HK-2 (cell line): ENCODE data around the gene FAM227A.
"Not testable (repeated sequence)": the region's sequence is repeated elsewhere in the genome, so short reads cannot be mapped to it uniquely, and the experiment has no call there.

Experiments
- DNase-seq: peaks from one replicate; pipeline ENCODE4 v3.0.0-alpha.2; 2018; ENCODE audit not compliant: unreplicated experiment

The FAM227A gene

GRCh38 chr22:38611559-38611958, 44.6 kb downstream of the FAM227A start:
- no peak for DNase-seq

GRCh38 chr22:38610234-38610633, 46.0 kb downstream of the FAM227A start:
- DNase-seq = no peak

DNA sequence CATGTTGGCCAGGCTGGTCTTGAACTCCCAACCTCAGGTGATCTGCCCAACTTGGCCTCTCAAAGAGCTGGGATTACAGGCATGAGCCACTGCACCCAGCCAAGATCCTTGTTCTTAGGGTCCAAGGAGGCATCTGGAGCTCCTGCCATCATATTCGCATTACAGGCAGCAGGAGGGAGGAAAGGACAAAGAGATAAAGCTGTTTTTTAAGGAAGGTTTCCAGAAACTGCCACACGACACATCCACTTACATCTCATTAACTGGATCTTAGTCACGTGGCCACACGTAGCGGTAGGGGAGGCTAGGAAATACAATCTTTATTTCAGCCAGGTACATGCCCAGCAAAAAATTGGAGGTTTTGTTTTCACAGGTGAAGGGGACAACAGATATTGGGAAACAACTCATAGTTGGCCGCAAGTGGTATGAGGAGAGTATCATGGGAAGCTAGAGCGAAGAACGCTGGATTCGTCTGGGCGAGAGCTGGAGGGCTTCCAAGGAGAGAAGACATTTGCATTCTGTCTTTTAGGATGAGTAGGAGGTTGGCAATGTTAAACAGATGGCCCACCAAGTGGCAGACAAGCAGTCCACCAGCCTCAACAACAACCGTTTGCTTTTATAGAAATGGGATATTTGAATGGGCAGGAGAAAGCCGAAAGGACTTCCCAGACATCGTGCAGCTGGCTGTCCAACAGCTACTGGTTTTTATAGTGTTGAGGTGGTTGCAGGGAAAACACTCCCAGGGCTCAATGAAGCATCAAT, 47.0 kb downstream of the FAM227A start:
- DNase-seq = no peak

GRCh38 chr22:38607680-38608079, 48.5 kb downstream of the FAM227A start:
- no peak for DNase-seq

GRCh38 chr22:38602166-38602565, 54.0 kb downstream of the FAM227A start:
- no peak for DNase-seq

DNA sequence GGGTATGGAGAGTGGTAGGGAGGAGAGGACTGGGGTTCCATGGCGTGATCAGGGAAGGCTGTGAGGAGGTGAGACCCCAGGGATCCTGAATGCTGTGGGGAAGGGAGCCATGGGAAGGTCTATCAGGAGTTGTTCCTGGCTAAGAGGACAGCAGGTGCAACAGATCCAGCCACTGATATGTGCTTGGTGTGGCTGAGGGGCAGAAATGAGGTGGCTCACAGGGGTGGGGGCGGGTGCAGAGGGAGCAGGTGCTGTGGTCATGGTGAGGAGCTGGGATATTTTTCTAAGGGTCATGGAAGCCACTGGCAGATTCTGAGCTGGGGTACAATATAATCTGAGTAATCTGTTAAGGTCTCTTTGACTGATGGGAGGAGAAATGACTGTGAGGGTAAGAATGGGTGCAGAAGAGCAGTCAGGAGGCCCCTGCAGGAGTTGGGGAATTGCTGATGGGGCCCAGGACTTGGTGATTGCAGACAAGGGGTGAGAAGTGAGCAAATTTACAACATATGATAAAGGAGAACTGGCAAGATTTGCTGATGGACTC, 54.9 kb downstream of the FAM227A start:
- no peak for DNase-seq

DNA sequence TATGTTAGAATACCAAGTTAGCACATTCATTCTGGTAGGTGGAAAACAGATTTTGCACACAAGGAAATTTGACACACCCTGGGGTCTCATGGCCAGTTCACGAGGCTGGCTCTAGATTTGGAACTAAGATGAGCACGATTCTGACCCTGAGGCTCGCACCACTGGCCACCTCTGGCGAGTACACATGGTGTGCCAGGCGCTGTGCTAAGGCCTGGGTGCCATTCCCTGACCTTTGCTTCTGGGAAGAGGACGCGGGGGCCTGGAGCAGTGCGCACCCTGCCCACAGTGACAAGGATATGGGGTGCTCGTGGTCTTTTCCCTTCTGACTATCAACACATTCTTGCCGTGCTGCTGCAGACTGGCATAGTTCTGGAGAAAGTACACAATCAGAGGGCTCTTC, 56.7 kb downstream of the FAM227A start:
- no peak for DNase-seq

DNA sequence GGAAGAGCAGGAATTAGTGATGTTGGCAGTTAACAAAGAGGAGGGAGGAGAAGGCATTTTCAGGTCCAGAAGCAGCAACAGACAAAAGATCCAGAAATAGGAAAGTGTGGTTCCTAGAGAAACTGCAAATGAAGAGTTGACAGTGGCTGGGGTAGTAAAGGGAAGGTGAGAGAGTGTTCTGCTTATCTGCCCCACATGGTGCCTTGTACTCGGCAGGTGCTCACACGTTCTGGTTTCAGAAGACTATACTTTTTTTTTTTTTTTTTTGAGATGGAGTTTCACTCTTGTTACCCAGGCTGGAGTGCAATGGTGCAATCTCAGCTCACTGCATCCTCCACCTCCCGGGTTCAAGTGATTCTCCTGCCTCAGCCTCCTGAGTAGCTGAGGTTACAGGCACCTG, 73.3 kb downstream of the FAM227A start:
- DNase-seq = not testable (repeated sequence)

GRCh38 chr22:38578505-38578904, 77.7 kb downstream of the FAM227A start:
- no peak for DNase-seq

GRCh38 chr22:38572065-38572464, 84.1 kb downstream of the FAM227A start:
- DNase-seq = no peak

DNA sequence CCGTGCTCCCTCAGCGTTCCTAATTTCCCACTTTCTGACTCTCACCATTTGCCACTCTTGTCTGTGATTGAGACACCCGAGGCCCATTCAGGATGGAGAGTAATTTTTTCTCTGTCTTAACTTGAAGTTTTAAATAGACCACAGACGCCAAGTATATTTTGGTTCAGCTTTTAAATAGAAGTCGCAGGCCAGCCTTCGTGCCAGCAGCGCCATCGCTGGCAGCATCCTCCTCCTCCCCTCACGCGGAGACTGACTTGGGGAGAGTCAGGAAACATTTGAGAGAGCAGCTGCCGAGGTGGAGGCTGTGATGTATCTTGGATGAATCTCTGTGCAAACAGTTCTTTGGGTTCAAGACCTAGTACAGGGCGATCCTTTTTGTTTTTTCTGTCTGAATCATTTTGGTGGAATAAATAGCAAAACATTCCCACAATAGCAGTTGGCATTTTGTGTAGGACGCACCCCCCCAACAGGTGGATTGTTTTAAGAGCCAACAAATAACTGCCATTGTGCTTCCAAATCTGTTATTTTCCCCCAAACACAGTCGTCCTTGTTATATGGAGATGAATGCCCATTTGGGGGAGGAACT, 85.3 kb downstream of the FAM227A start:
- DNase-seq = peak; percentile 25

DNA sequence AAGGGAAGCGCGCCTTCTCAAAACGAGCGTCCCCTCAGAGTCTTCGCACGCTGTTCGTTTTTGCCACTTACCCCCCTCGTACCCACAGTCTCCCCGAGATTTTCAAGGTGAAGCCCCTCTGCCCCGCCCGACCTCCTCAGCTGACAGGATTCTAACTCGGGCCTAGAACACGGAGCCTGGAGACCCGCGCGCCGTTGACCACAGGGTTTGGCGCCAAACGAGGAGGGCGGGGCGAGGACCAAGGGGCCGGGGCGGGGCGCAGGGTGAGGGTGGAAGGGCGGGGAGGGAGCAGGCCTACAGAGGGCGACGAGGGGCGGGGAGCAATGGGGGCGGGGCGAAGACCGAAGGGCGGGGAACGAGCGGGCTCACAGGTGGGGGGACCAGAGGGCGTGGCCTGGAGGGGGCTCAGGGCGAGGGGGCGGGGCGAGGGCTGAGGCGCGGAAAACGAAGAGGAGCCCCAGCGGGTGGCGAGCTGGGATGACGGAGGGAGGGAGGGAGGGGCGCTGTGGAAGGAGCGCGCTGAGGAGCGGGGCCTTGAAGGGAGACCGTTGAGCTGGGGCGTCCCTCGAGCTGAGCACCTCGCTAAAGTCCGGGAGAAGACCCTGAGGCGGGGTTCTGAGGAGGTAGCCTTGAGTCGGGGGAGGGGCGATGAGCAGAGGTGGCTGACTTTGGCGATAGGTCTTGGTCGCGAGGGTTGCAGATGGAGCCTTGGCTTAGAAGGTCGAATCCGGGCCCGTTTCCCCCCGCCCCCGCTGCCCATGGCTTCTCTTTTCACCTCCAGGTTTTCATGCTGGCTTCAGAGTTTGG, 86.0 kb downstream of the FAM227A start, which contains the start of gene DMC1:
DMC1 (minus strand) TSS at position 212 of the 807 bp plus-strand sequence. CDS start 1,927 bp downstream, outside the sequence.
- DNase-seq = peak; percentile 91

GRCh38 chr22:38569181-38569971, 86.8 kb downstream of the FAM227A start:
- no peak for DNase-seq

- no peak for DNase-seq
Observed at GRCh38 chr22:38567531-38568285, 88.5 kb downstream of the FAM227A start.

DNA sequence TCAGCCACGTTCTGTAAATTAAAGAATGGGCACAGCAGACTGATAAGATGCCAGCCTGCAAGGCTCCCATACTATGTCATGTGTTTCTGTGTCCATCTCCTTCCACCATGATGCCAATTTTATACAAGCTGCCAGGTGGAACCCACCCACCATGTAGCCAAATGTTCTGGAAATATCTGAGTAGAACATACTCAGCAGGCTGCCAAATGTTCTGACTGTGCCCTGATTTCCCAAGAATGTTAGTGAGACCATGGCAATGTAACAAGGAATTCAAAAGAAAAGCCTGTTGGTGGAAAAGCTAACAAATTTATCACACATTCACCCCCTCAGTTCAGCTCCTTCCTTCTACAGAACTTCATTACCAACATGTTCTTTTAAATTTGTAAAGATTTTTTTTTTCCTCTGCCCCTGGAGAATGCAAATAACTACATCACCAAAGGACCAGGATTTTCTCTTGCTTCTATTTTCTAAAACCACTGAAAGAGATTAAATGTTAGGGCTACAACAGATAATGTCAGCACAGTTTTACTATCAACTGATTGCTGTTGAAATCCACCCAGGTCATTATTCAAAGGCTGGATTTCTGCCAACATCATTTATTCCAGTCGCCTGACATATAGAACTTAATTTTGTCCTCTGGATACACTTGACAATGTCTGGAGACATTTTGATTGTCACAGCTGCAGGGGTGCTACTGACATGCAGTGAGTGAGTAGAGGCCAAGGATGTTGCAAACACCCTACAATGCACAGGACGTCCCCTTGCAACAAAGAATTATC, 89.3 kb downstream of the FAM227A start:
- no peak for DNase-seq

DNA sequence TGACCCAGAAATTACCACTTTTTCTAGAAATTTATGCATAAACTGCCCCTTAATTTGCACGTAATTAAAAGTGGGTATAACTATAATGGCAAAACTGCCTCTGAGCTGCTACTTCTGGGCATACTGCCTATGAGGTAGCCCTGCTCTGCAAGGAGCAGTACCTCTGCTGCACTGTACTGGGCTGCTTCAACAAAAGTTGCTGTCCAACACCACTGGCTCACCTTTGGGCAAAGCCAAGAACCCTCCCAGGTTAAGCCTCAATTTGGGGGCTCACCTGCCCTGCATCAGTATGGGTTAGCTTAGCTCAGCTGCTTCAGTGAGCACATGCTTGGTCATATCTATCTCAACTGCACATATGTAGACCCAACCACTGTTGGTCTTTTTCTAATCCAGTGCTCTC, 90.8 kb downstream of the FAM227A start:
- DNase-seq = no peak

DNA sequence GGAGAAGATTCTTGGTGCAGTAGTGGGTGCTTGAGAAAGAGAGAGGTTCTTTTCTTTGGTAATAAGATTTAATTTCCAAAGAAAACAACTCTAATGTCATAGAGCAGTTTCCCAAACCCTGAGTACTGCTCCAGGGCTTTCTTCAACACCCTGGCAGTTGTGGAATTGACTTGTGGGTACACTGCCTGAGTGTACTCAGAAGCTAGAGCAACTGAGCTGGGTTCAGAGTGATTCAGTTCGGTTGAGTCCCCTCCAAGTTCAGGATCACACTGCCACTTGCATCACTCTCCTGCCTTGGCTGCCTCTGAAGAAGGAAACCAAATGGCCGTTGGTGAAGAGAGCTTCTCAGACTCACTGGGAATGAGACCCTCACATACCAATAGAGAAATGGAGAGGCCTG, 91.5 kb downstream of the FAM227A start:
- DNase-seq = no peak

DNA sequence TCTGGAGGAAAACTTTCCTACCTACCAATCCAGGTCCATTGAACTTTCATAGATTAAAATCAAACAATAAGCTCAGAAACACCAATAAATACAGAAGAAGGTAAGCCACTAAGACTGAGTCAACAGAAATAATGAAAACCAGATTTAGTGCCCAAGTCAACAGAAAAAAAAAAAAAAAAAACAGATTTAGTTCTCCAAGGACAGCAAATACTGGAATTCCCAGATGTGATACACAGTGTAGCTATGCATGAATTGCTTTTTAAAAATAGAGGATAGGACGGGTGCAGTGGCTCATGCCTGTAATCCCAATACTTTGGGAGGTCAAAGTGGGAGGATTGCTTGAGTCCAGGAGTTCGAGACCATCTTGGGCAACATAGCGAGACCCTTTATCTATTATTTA, 101.9 kb downstream of the FAM227A start:
- no peak for DNase-seq

GRCh38 chr22:38549101-38549894, 106.9 kb downstream of the FAM227A start:
- no peak for DNase-seq
